H1 (cell line): ENCODE data around the gene SLC5A10. TPM values are rescaled to one million over a fixed set of nuclear protein-coding genes. Genes with fewer than 3 reads are reported as not detected.

ENCODE experiments used
- CTCF ChIA-PET: fragments of 300-600 bp; sonication (Branson Sonifier 250); formaldehyde crosslinking; loops from one replicate; lab custom pipeline; 2021; ENCODE audit not compliant: partially characterized antibody; lab: Charles Lee
- POLR2A ChIA-PET: fragments of 300-600 bp; sonication (Branson Sonifier 250); formaldehyde crosslinking; loops from one replicate; lab custom pipeline; 2021; ENCODE audit warnings: inconsistent platforms; ENCODE audit not compliant: partially characterized antibody; lab: Charles Lee
- DNase-seq, 2 experiments: peaks; one replicate each; pipeline versions ENCODE4 v3.0.0 to v3.0.0-alpha.2; 2010 to 2022; ENCODE audit warnings: low spot score in 2 of 2, low read depth in 1 of 2, mixed read lengths in 1 of 2
- FAIRE-seq: peaks from 2 replicates; lab custom pipeline; 2011; peaks lifted over from hg19 to GRCh38; lab: Jason Lieb, UNC
- H2AFZ ChIP-seq: 2 replicates; pipeline ENCODE4 v1.8.1; 2012; ENCODE audit warnings: low read length, inconsistent platforms
- H2AK5ac ChIP-seq: 2 replicates; pipeline ENCODE4 v1.6.1; 2013; ENCODE audit warnings: low read depth, low read length
- H2BK120ac ChIP-seq: replicated peaks from 2 replicates; pipeline ENCODE3; 2013; ENCODE audit warnings: low read depth, low read length, inconsistent platforms
- H2BK12ac ChIP-seq: 2 replicates; pipeline ENCODE4 v1.6.1; 2013; ENCODE audit warnings: low read depth, low read length
- H2BK15ac ChIP-seq: 2 replicates; pipeline ENCODE4 v1.6.1; 2013; ENCODE audit warnings: low read length
- H2BK20ac ChIP-seq: 2 replicates; pipeline ENCODE4 v1.6.1; 2013; ENCODE audit warnings: low read length
- H2BK5ac ChIP-seq: 2 replicates; pipeline ENCODE4 v1.6.1; 2013; ENCODE audit warnings: low read depth, low read length
- H3K14ac ChIP-seq: 2 replicates; pipeline ENCODE4 v1.6.1; 2013; ENCODE audit warnings: inconsistent platforms; ENCODE audit not compliant: insufficient read length
- H3K18ac ChIP-seq: 2 replicates; pipeline ENCODE4 v1.6.1; 2013; ENCODE audit warnings: low read length; ENCODE audit errors: extremely low read depth
- H3K23ac ChIP-seq: 2 replicates; pipeline ENCODE4 v1.6.1; 2013; ENCODE audit warnings: inconsistent platforms; ENCODE audit not compliant: insufficient read length
- H3K23me2 ChIP-seq: 2 replicates; pipeline ENCODE4 v1.6.1; 2013; ENCODE audit warnings: low read depth, low read length
- H3K27ac ChIP-seq: 2 replicates; pipeline ENCODE4 v1.6.1; 2011; ENCODE audit warnings: low read depth, low read length, inconsistent platforms
- H3K27me3 ChIP-seq, 4 experiments: replicated peaks in 1 of 4; 1 replicate in 1 of 4; 2 replicates in 3 of 4; pipeline versions ENCODE4 v1.6.1 to v1.8.1; 2011 to 2013; ENCODE audit warnings: low read length in 3 of 4, mild to moderate bottlenecking in 3 of 4, inconsistent platforms in 2 of 4, mixed read lengths in 2 of 4, moderate library complexity in 1 of 4; ENCODE audit not compliant: control insufficient read depth in 3 of 4, insufficient read depth in 3 of 4; ENCODE audit errors: extremely low read depth in 1 of 4
- H3K36me3 ChIP-seq, 4 experiments: 2 replicates each; pipeline versions ENCODE4 v1.6.1 to v1.8.1; 2011 to 2013; ENCODE audit warnings: mild to moderate bottlenecking in 4 of 4, low read length in 3 of 4, moderate library complexity in 2 of 4, control low read depth in 1 of 4, inconsistent platforms in 1 of 4; ENCODE audit not compliant: insufficient read depth in 4 of 4, control insufficient read depth in 2 of 4
- H3K4ac ChIP-seq: replicated peaks from 2 replicates; pipeline ENCODE3; 2013; ENCODE audit warnings: low read length, low read depth, mixed read lengths, inconsistent platforms; ENCODE audit not compliant: insufficient read length
- H3K4me1 ChIP-seq, 4 experiments: replicated peaks in 1 of 4; 1 replicate in 1 of 4; 2 replicates in 3 of 4; pipeline versions ENCODE4 v1.6.1 to v1.8.1; 2011 to 2013; ENCODE audit warnings: low read length in 3 of 4, inconsistent platforms in 2 of 4, mixed read lengths in 1 of 4; ENCODE audit not compliant: insufficient read depth in 4 of 4, control insufficient read depth in 3 of 4
- H3K4me2 ChIP-seq, 2 experiments: 2 replicates each; pipeline versions ENCODE4 v1.6.1 to v1.8.1; 2011 to 2013; ENCODE audit warnings: low read depth in 2 of 2, low read length in 2 of 2, control low read depth in 1 of 2, inconsistent platforms in 1 of 2, mild to moderate bottlenecking in 1 of 2; ENCODE audit not compliant: insufficient read depth in 1 of 2
- H3K4me3 ChIP-seq, 4 experiments: fragments of 200-600, 300-600 bp in 1 of 4; sonication (generic), shearing (Covaris generic), sonication (Bioruptor Twin) in 1 of 4; 2 replicates each; pipeline versions ENCODE4 v1.5.1 to v1.8.1; 2011 to 2016; ENCODE audit warnings: low read length in 4 of 4, low read depth in 3 of 4, control low read depth in 2 of 4, inconsistent platforms in 2 of 4, mild to moderate bottlenecking in 2 of 4, mixed read lengths in 1 of 4, moderate library complexity in 1 of 4; ENCODE audit not compliant: insufficient read depth in 2 of 4; ENCODE audit errors: extremely low read depth in 1 of 4
- H3K56ac ChIP-seq: replicated peaks from 2 replicates; pipeline ENCODE3; 2013; ENCODE audit warnings: low read depth, mild to moderate bottlenecking, mixed read lengths, low read length, inconsistent platforms; ENCODE audit not compliant: insufficient read length
- H3K79me1 ChIP-seq: 2 replicates; pipeline ENCODE4 v1.6.1; 2013; ENCODE audit warnings: low read depth, low read length, control low read depth
- H3K79me2 ChIP-seq, 2 experiments: 2 replicates each; pipeline versions ENCODE4 v1.6.1 to v1.8.1; 2012 to 2013; ENCODE audit warnings: low read length in 2 of 2, mild to moderate bottlenecking in 2 of 2, inconsistent platforms in 1 of 2; ENCODE audit not compliant: insufficient read depth in 2 of 2, control insufficient read depth in 1 of 2
- H3K9ac ChIP-seq, 4 experiments: replicated peaks in 1 of 4; 1 replicate in 1 of 4; 2 replicates in 3 of 4; pipeline versions ENCODE4 v1.6.1 to v1.8.1; 2011 to 2013; ENCODE audit warnings: low read depth in 3 of 4, low read length in 3 of 4, control low read depth in 2 of 4, mild to moderate bottlenecking in 2 of 4, moderate library complexity in 2 of 4, inconsistent platforms in 1 of 4; ENCODE audit errors: extremely low read depth in 1 of 4
- H3K9me3 ChIP-seq, 2 experiments: 2 replicates each; pipeline versions ENCODE4 v1.6.1 to v1.8.1; 2012 to 2013; ENCODE audit warnings: mild to moderate bottlenecking in 2 of 2, moderate library complexity in 2 of 2, control low read depth in 1 of 2, inconsistent platforms in 1 of 2, low read depth in 1 of 2, low read length in 1 of 2, mixed read lengths in 1 of 2; ENCODE audit not compliant: insufficient read depth in 2 of 2
- H4K20me1 ChIP-seq, 2 experiments: replicated peaks in 1 of 2; 2 replicates each; pipeline versions ENCODE3 to v1.8.1; 2011 to 2013; ENCODE audit warnings: inconsistent platforms in 2 of 2, low read length in 2 of 2, mild to moderate bottlenecking in 1 of 2; ENCODE audit not compliant: insufficient read depth in 2 of 2, control insufficient read depth in 1 of 2
- H4K5ac ChIP-seq: 2 replicates; pipeline ENCODE4 v1.6.1; 2013; ENCODE audit warnings: low read length, low read depth, mixed read lengths, inconsistent platforms; ENCODE audit not compliant: insufficient read length
- H4K8ac ChIP-seq: 2 replicates; pipeline ENCODE4 v1.8.0; 2013; ENCODE audit warnings: mild to moderate bottlenecking, moderate library complexity, low read length, inconsistent platforms; ENCODE audit not compliant: insufficient read depth; ENCODE audit errors: extremely low read depth
- H4K91ac ChIP-seq: replicated peaks from 2 replicates; pipeline ENCODE3; 2013; ENCODE audit warnings: low read length, mixed read lengths, inconsistent platforms; ENCODE audit not compliant: insufficient read length
- JUN ChIP-seq: IDR thresholded peaks from 2 replicates; pipeline ENCODE4 v1.6.1; 2011; ENCODE audit warnings: low read depth, mild to moderate bottlenecking, improper control_type of control experiment, low read length
- TCF12 ChIP-seq: IDR thresholded peaks from 2 replicates; pipeline ENCODE4 v1.6.1; 2011; ENCODE audit warnings: low read depth, mild to moderate bottlenecking, low read length
- WGBS, 2 experiments: shearing (Covaris generic) in 1 of 2; methylation state at CpG; one replicate each; pipeline versions ENCODE4 v1.1.6 to v1.1.7; 2013 to 2015; ENCODE audit warnings: low lambda C conversion rate in 2 of 2, mixed read lengths in 2 of 2, inconsistent platforms in 1 of 2, low coverage in 1 of 2, missing lambda C conversion rate in 1 of 2; ENCODE audit not compliant: insufficient replicate concordance in 2 of 2, insufficient coverage in 1 of 2, insufficient read length in 1 of 2; ENCODE audit errors: extremely low coverage in 1 of 2, missing lambda C conversion rate in 1 of 2; 5-methylcytosine and 5-hydroxymethylcytosine counted together
- polyA plus RNA-seq, 7 experiments: library from polyadenylated mRNA; depleted of rRNA in 3 of 7; stranded (reverse) in 5 of 7; unstranded in 2 of 7; fragments of >200 nt in 5 of 7; fragments of 200-250 nt in 2 of 7; gene quantifications; 1 replicate in 5 of 7; 2 replicates in 1 of 7; 4 replicates in 1 of 7; pipeline versions ENCODE4 v1.2.1 to v1.2.3, GENCODE V29; 2011 to 2013; ENCODE audit warnings: missing spikeins in 2 of 7, mixed read lengths in 2 of 7
- total RNA-seq: library from RNA; stranded (reverse); fragmentation: NEBNext Ultra II Directional; extraction: Animal tissue kit (Norgen Biotek cat#: 25700); gene quantifications from 2 replicates; pipeline ENCODE4 v1.2.1, GENCODE V29; 2021

The SLC5A10 gene
- total and polyA plus RNA-seq, 2 of the 8 experiments (the other 6 are each of a cell fraction or from before 2014, with no cell fraction given): 0.05 to 0.11 TPM

- no peak overlapping the region for H3K18ac ChIP-seq
- H2BK15ac ChIP-seq: no peak overlapping the region
- H3K23me2 ChIP-seq: no peaks in the 10 kb centered on the region
- no peaks in the 10 kb centered on the region for H3K27me3 ChIP-seq
- TF ChIP-seq TCF12 (no peak), JUN (no peak)
- ChIA-PET CTCF (interaction anchor here (1.2 kb wide), 1 partner anchor 47 kb away, joined by 3 read pairs; no protein-coding TSS in a partner anchor), POLR2A (no interaction called here)
- DNase-seq (no peak), FAIRE-seq (no peak)
- 89% methylated on average over 3 of the region's 3 CpGs; no CpG with 5 or more reads in 1 of the 2 experiments for WGBS, 2 experiments
- H3K27ac ChIP-seq: no peak overlapping the region
- H3K4ac ChIP-seq: no peak overlapping the region
- H2AFZ ChIP-seq: no peak overlapping the region
- H2AK5ac ChIP-seq: no peak overlapping the region
- no peak overlapping the region for H3K14ac ChIP-seq
- H4K8ac ChIP-seq: no peak overlapping the region
- H3K56ac ChIP-seq: no peak overlapping the region
- no peaks in the 10 kb centered on the region for H3K79me2 ChIP-seq
- no peak overlapping the region for H2BK120ac ChIP-seq
- H3K23ac ChIP-seq: no peak overlapping the region
- no peaks in the 10 kb centered on the region for H4K20me1 ChIP-seq
- no peak overlapping the region for H3K4me3 ChIP-seq
- H4K5ac ChIP-seq: no peak overlapping the region
- no peak overlapping the region for H3K4me2 ChIP-seq
- H3K9ac ChIP-seq: no peak overlapping the region
- no peak overlapping the region for H2BK5ac ChIP-seq
- no peak overlapping the region for H2BK20ac ChIP-seq
- H3K36me3 ChIP-seq: no peaks in the 10 kb centered on the region
- H3K4me1 ChIP-seq: no peaks in the 10 kb centered on the region
- H4K91ac ChIP-seq: no peak overlapping the region
- H3K9me3 ChIP-seq: no peaks in the 10 kb centered on the region
- no peak overlapping the region for H2BK12ac ChIP-seq
- H3K79me1 ChIP-seq: no peaks in the 10 kb centered on the region
These were observed 2.4 kb downstream of the SLC5A10 start for GRCh38 chr17:18954321-18954720.
